Cardiac fibroblast (primary cell): ENCODE data around the gene SMARCC1.
"Not testable (repeated sequence)": the region's sequence is repeated elsewhere in the genome, so short reads cannot be mapped to it uniquely, and the experiment has no call there.

Source experiments
- DNase-seq, 2 donors: peaks; one replicate each; pipeline versions ENCODE4 v3.0.0 to v3.0.0-alpha.2; 2010; ENCODE audit warnings: low read depth in 2 of 2
- H3K4me3 ChIP-seq, 2 donors: replicated peaks in 1 of 2; 1 replicate in 1 of 2; 2 replicates in 1 of 2; pipeline ENCODE4 v1.5.1; 2011; ENCODE audit warnings: low read depth in 2 of 2, low read length in 2 of 2, mild to moderate bottlenecking in 2 of 2, moderate library complexity in 1 of 2
- CTCF ChIP-seq: IDR thresholded peaks from one replicate; pipeline ENCODE4 v1.5.1; 2011; ENCODE audit warnings: low read depth, mild to moderate bottlenecking, low read length, inconsistent platforms

The SMARCC1 gene

GRCh38 chr3:47747558-47747957 is 34.1 kb downstream of the SMARCC1 start:
- TF ChIP-seq CTCF: no peak
- no peak overlapping the region for H3K4me3 ChIP-seq
- DNase-seq: no peak

GRCh38 chr3:47746264-47746663 is 35.4 kb downstream of the SMARCC1 start:
- DNase-seq: no peak
- H3K4me3 ChIP-seq: no peak overlapping the region
- TF ChIP-seq CTCF: no peak

GRCh38 chr3:47743855-47744254 is 37.8 kb downstream of the SMARCC1 start:
- no peak for TF ChIP-seq CTCF
- DNase-seq: no peak
- no peak overlapping the region for H3K4me3 ChIP-seq

GRCh38 chr3:47743352-47743751 is 38.3 kb downstream of the SMARCC1 start:
- H3K4me3 ChIP-seq: not testable (repeated sequence)
- peak; percentile 10 to 50 for DNase-seq

- DNase-seq: no peak
- TF ChIP-seq CTCF: no peak
- H3K4me3 ChIP-seq: no peak overlapping the region
Observed at GRCh38 chr3:47741925-47742324, 39.8 kb downstream of the SMARCC1 start.

- DNase-seq: no peak
- no peak for TF ChIP-seq CTCF
- no peak overlapping the region for H3K4me3 ChIP-seq
Observed at GRCh38 chr3:47732143-47732542, 49.5 kb downstream of the SMARCC1 start.

GRCh38 chr3:47731061-47731460 is 50.6 kb downstream of the SMARCC1 start:
- no peak for TF ChIP-seq CTCF
- no peak overlapping the region for H3K4me3 ChIP-seq
- no peak for DNase-seq
